Stimulated activated CD4-positive, alpha-beta T cell treated with anti-CD3 and anti-CD28 coated beads, TNF-alpha, amount 100 ng/mL, for 24 hours (primary cell): ENCODE data around the gene ZNF681.
"Not testable (repeated sequence)": the region's sequence is repeated elsewhere in the genome, so short reads cannot be mapped to it uniquely, and the experiment has no call there.

Source experiments
- DNase-seq, 3 experiments: peaks; one replicate each; pipeline ENCODE4 v3.0.0-alpha.2; 2020; ENCODE audit warnings: low read depth in 3 of 3

ZNF681 gene

GRCh38 chr19:23774106-23774505 lies 15.4 kb upstream of the ZNF681 start:
- no peak for DNase-seq

DNA sequence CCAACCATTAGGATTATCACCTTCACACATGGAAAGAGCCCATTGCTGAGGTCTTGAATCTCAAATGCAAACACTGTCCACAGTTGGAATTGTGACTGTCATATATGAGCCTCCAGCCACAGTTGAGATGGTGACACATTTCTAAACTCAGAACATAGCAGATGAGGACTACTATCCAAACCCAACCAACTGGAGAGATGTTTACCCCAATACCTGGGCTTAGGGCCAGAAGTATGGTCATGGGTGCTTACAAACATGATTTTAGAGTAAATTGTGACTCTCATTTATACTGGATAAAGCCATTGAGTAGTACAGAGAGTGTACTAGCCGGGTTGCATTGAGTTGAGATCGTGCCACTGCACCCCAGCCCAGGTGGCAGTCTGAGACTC lies 14.0 kb upstream of the ZNF681 start:
- no peak for DNase-seq

DNA sequence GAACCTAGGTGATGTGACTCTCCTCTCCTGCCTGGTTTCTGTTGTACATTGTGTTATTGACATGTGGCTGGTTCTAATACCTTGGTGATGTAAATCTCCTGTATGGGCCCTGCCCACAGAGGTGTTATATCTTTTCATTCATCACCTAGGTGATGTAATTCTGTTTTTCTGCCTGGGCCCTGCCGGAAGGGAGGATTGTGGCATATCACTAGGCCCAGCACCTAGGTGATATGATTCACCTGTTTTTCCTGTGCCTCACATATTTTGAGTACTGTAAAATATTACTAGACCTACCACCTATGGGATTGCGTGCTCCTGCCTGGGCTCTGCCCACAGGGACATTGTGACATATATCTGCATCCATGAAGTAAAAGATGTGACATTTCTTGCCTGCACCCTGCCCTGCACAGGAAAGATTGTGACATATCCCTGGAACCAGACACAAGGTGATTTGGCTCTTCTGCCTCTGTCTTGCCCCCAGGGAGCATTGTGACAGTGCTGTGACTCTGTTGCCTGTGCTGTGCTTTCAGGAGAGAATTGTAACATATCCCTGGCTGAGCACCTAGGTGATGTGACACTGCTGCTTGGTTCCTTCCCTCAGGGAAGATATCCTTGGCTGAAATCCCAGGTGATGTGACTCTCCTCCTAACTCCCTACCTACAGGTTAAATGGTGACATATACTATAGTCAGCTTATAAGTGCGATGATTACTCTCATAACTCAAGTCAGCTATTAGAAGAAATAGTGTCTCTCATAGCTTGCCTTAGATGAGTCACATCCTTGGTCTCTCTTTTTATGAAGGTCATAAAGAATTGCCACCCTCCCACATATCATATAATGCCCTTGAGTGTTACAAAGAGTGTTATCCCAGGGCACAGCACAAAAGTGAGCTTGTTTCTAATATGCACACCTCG lies 13.3 kb upstream of the ZNF681 start:
- no peak for DNase-seq

DNA sequence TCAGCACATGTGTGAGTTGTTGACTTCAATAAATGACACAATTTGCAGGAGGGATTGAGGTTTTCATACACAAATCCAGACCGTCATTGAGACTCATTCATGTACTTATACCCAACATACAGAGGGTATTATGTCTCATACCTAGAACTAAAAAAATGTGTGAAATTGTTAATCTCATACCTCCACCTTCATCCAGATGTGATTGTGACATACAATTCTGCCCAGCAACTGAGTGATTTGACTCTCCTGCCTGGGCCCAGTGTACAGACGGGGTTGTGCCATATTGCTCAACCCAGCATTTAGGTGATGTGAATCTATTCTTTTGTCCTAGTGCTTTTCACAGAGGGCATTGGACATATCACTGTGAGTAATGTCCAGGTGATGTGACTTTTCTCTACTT lies 12.6 kb upstream of the ZNF681 start:
- no peak for DNase-seq

GRCh38 chr19:23770672-23771250 lies 12.1 kb upstream of the ZNF681 start:
- DNase-seq: no peak

DNA sequence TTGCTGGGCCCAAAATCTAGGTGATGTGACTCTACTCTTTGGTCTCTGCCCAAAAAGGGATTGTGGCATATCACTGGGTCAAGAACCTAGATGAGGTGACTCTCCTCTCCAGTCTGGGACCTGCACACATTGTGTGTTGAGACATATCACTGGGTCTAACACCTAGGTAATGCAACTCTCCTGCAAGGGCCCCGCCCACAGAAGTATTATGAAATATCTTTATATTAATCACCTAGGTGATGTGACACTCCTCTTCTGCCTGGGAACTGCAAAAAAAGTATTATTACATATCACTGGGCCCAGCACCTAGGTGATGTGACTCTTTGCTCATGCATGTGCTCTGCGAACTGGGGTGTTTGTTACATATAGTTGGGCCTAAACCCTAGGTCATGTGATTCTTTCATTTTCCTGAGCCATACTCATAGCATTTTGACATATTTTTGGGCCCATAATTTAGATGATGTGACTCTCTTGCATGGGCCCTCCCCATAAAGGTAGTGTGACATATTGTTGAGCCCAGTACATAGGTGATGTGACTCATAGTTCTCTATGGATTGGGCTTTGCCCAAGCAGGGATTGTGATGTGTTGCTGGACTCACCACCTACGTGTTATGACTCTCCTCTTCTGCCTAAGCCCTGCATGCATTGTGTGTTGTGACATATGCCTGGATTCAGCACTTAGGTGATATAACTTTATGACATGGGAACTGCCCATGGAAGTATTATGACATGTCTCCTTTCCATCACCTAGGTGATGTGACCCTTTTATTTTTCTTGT lies 11.2 kb upstream of the ZNF681 start:
- DNase-seq: no peak

GRCh38 chr19:23766951-23767350 lies 8.3 kb upstream of the ZNF681 start:
- no peak for DNase-seq

GRCh38 chr19:23764781-23765180 lies 6.1 kb upstream of the ZNF681 start:
- no peak for DNase-seq

DNA sequence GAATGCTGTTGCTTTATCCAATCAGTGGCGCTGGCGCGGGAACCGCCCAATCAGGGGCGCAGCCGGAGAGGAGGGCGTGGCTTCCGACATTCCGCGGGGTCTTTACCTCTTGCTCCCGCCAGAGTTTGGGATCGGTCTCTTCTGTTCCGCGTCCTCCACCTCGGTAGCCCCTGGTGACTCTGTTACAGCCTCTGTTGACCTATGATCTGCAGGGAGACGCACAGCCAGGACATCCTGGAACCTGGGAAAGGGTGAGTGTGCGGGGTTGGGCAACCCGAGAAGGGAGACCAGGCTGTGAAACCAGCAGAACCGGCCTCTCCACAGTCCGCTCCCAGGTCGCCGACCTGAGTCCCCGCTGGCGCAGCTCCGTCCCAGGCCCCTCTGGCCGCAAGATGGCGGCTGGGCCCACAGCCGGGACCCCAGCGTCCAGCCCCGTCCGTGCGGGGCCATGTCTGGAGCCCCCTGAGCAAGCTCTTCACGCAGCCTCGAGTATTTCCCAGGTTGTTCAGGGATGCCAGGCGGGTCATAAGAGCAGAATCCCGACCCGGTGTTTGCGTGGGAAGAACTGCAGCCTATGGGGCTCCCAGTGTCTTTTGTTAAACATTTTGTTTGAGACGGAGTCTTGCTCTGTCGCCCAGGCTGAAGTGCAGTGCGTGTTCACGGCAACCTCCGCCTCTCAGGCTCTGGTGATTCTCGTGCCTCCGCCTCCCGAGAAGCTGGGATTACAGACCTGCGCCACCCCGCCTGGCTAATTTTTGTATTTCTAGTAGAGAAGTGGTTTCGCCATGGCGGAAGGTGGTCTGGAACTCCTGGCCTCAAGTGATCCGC lies 4.4 kb upstream of the ZNF681 start:
- peak; percentile 68 to 80 (median 70) for DNase-seq

GRCh38 chr19:23762548-23762883 lies 3.8 kb upstream of the ZNF681 start:
- DNase-seq: no peak

DNA sequence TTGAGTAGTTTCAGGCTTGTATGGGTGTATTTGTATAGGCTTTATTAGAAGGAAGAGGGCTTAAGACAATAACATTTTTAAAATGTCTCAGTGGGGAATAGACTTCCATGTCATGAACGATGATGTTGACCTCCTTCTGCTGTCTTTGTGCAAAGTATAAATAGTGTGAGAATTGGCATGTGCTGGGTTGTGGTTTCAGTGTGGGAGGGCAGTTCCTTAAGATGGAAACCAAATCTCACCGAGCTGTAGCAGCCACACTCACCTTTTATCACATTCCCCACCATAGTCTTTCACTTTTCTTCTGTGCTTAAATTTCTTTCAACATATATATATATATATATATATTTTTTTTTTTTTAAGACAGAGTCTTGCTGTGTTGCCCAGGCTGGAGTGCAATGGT lies 1.6 kb upstream of the ZNF681 start:
- DNase-seq: not testable (repeated sequence)

- not testable (repeated sequence) for DNase-seq
These were observed 15.0 kb downstream of the ZNF681 start for GRCh38 chr19:23743633-23744232.

- DNase-seq: not testable (repeated sequence)
These were observed 27.8 kb downstream of the ZNF681 start for GRCh38 chr19:23730729-23731465.

- DNase-seq: not testable (repeated sequence)
These were observed 34.5 kb downstream of the ZNF681 start for GRCh38 chr19:23724161-23724560.

- DNase-seq: no peak
These were observed 39.9 kb downstream of the ZNF681 start for GRCh38 chr19:23718802-23719201.

- no peak for DNase-seq
These were observed 41.9 kb downstream of the ZNF681 start for GRCh38 chr19:23716792-23717191.

DNA sequence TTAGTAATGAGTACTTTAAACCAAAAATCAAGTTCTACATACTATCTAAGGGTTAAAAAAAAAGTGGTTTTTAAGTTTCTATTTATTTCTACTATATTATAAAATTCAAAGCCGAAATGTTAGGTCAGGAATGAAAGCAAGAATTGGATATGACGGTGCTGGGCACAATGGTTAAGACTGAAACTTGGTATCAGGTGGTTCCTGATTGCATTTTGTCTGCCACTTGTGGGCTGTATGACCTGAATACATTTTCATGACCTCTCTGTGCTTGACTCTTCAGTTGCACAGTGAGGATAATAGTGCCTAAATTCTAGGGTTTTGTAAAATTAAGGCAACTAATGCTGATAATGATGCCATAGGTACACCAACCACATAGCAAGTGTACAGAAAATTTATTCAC lies 49.3 kb downstream of the ZNF681 start:
- DNase-seq: no peak

- no peak for DNase-seq
These were observed 52.0 kb downstream of the ZNF681 start for GRCh38 chr19:23706657-23707056.

DNA sequence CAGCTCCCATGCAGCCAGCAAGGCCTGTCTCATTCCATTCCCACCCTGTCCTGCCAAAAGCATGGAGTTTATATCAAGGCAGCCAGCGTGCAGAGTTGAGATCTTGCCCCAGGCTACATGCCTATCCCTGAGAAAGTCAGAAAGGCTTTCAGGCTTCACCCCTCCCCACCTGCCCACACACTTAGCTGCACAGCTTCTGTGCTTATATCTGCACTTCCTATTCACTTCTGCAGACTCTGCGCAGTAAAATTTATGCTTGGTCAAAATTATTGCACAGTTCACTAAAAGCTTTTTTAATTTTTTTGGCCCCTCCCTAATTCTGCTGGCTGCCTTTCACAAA lies 59.2 kb downstream of the ZNF681 start:
- DNase-seq: no peak

DNA sequence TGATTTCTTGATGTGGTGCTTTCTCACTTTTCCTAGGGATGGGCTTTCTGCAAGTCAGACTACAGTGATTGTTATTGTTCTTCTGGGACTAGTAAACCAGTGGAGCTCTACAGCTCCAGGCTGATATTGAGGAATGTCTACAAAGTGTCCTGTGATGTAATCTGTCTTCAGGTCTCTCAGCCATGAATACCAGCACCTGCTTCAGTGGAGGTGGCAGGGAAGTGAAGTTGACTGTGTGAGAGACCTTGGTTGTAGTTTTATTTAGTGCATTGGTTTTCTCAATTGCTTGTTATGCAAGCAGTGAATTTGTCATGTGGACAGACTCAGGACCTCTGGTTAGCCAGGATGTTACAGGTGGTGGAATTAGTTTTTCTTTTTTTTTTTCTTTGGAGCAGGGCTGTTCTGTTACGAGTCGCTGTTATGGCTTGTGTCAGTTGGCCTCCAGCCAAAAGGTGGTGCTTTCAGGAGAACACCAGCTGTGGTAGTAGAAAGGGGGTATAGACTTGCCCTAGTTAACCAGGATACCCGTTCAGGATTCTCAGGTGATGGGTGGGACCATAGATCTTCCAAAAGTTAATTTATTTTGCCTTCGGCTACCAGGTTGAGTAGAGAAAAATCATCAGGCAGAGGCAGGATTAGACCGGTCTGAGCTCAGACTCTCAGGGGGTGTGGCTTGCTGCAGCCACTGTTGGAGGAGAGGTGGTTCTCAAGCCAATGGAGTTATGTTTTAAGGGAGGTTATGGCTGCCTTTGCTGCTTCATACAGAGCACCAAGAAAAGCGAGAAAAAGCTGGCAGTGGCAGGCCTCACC lies 59.8 kb downstream of the ZNF681 start:
- DNase-seq: no peak
